HepG2 (cell line): ENCODE measurements around the gene UNC13D. TPM values are rescaled to one million over a fixed set of nuclear protein-coding genes. Genes with fewer than 3 reads are reported as not detected.

Experiments
- ATAC-seq: fragments of 200-7000 bp; cut with Tn5 transposase; 3 replicates; pipeline ENCODE4 v1.9.1; 2020; ENCODE audit warnings: mild to moderate bottlenecking, moderate library complexity
- BruUV-seq: library from RNA; stranded (reverse); fragments of 400-500 nt; replicated peaks from 2 replicates; lab custom pipeline; 2021; lab: Mats Ljungman, UMichigan
- CTCF ChIA-PET: fragments of 300-600 bp; formaldehyde crosslinking; extraction: SDS; loops from one replicate; lab custom pipeline; 2021; ENCODE audit warnings: low total read pairs, inconsistent platforms, low intra/inter-chr PET ratio; lab: Yijun Ruan, JAX
- POLR2A ChIA-PET: fragments of 350-600 bp; sonication (Branson Sonifier 250); formaldehyde crosslinking; loops from one replicate; lab custom pipeline; 2020; ENCODE audit warnings: antibody characterized with exemption, inconsistent platforms; lab: Yijun Ruan, JAX
- DNase-seq: peaks from one replicate; pipeline ENCODE4 v3.0.0-alpha.2; 2015; ENCODE audit warnings: low spot score
- FAIRE-seq: peaks from 3 replicates; lab custom pipeline; 2011; peaks lifted over from hg19 to GRCh38; lab: Jason Lieb, UNC
- H2AFZ ChIP-seq: one replicate; pipeline ENCODE4 v1.6.1; 2011; ENCODE audit warnings: low read length, inconsistent platforms
- H3K27ac ChIP-seq: fragments of 300-600 bp; 3 replicates; pipeline ENCODE4 v1.8.0; 2011; ENCODE audit warnings: mixed run types, mild to moderate bottlenecking, mixed read lengths, low read length, inconsistent platforms; ENCODE audit not compliant: insufficient read depth; ENCODE audit errors: extremely low read length
- H3K27me3 ChIP-seq, 2 experiments: fragments of 200-600 bp in 1 of 2; 2 replicates in 1 of 2; 3 replicates in 1 of 2; pipeline versions ENCODE4 v1.6.0 to v1.8.0; 2011; ENCODE audit warnings: low read length in 2 of 2, mild to moderate bottlenecking in 2 of 2, moderate library complexity in 2 of 2, inconsistent platforms in 1 of 2; ENCODE audit not compliant: insufficient read depth in 2 of 2, control insufficient read depth in 1 of 2
- H3K36me3 ChIP-seq, 2 experiments: fragments of 200-600 bp in 1 of 2; replicated peaks in 1 of 2; 2 replicates in 1 of 2; 3 replicates in 1 of 2; pipeline versions ENCODE4 v1.5.1 to v1.8.0; 2011; ENCODE audit warnings: low read length in 2 of 2, inconsistent platforms in 1 of 2; ENCODE audit not compliant: insufficient read depth in 2 of 2, control insufficient read depth in 1 of 2
- H3K4me1 ChIP-seq: 2 replicates; pipeline ENCODE4 v1.5.1; 2012; ENCODE audit warnings: low read length, inconsistent platforms; ENCODE audit not compliant: insufficient read depth
- H3K4me2 ChIP-seq: 2 replicates; pipeline ENCODE4 v1.6.0; 2011; ENCODE audit warnings: low read depth, low read length, inconsistent platforms
- H3K4me3 ChIP-seq, 3 experiments: fragments of 200-600 bp in 1 of 3; sonication (generic), shearing (Covaris generic) in 1 of 3; replicated peaks in 1 of 3; 2 replicates each; pipeline ENCODE4 v1.5.1; 2011 to 2016; ENCODE audit warnings: low read length in 3 of 3, inconsistent platforms in 2 of 3, low read depth in 2 of 3, mild to moderate bottlenecking in 2 of 3, control low read depth in 1 of 3, mixed read lengths in 1 of 3; ENCODE audit not compliant: insufficient read depth in 1 of 3
- H3K79me2 ChIP-seq: one replicate; pipeline ENCODE4 v1.6.1; 2011; ENCODE audit warnings: low read length, inconsistent platforms; ENCODE audit not compliant: insufficient read depth
- H3K9ac ChIP-seq: 2 replicates; pipeline ENCODE4 v1.6.0; 2011; ENCODE audit warnings: mild to moderate bottlenecking, low read depth, low read length, inconsistent platforms; ENCODE audit not compliant: insufficient read depth
- H3K9me3 ChIP-seq: 2 replicates; pipeline ENCODE4 v1.5.1; 2012; ENCODE audit warnings: mild to moderate bottlenecking, low read length
- H4K20me1 ChIP-seq: 2 replicates; pipeline ENCODE4 v1.6.0; 2011; ENCODE audit warnings: inconsistent platforms, mild to moderate bottlenecking, low read length, moderate library complexity; ENCODE audit not compliant: insufficient read depth
- ATF7 ChIP-seq, 2 experiments: fragments of 450-650 bp in 1 of 2; sonication (generic) in 1 of 2; formaldehyde crosslinking in 1 of 2; IDR thresholded peaks; 2 replicates each; pipeline versions ENCODE4 v1.4.0 to v1.6.1; 2016 to 2020; ENCODE audit warnings: antibody characterized with exemption in 1 of 2, mild to moderate bottlenecking in 1 of 2, missing genetic modification reagents in 1 of 2
- BORCS8-MEF2B ChIP-seq: sonication (generic); formaldehyde crosslinking; IDR thresholded peaks from 2 replicates; pipeline ENCODE4 v1.8.0; 2022; ENCODE audit warnings: mild to moderate bottlenecking, missing genetic modification reagents
- CBX1 ChIP-seq: IDR thresholded peaks from one replicate; pipeline ENCODE4 v1.6.1; 2016; ENCODE audit warnings: antibody characterized with exemption, low read depth
- CEBPZ ChIP-seq: IDR thresholded peaks from 2 replicates; pipeline ENCODE4 v1.6.1; 2012; ENCODE audit warnings: low read length, improper control_type of control experiment
- FOXP1 ChIP-seq, 2 experiments: fragments of 450-650 bp in 1 of 2; IDR thresholded peaks; 2 replicates each; pipeline ENCODE4 v1.6.1; 2017 to 2018; ENCODE audit warnings: antibody characterized with exemption in 1 of 2
- HBP1 ChIP-seq: IDR thresholded peaks from 2 replicates; pipeline ENCODE4 v1.6.1; 2016; ENCODE audit warnings: low read depth, control low read depth
- NR2C2 ChIP-seq: sonication (generic); formaldehyde crosslinking; IDR thresholded peaks from 2 replicates; pipeline ENCODE4 v1.4.0; 2020; ENCODE audit warnings: missing genetic modification reagents, mild to moderate bottlenecking, moderate library complexity, borderline replicate concordance
- NR2F1 ChIP-seq, 2 experiments: fragments of 450-650 bp in 1 of 2; formaldehyde crosslinking in 1 of 2; IDR thresholded peaks; 2 replicates each; pipeline versions ENCODE4 v1.5.0 to v1.6.1; 2016 to 2020; ENCODE audit warnings: mild to moderate bottlenecking in 1 of 2, missing compliant biosample characterization in 1 of 2, missing genetic modification reagents in 1 of 2, moderate library complexity in 1 of 2
- PREB ChIP-seq: sonication (generic); formaldehyde crosslinking; IDR thresholded peaks from 2 replicates; pipeline ENCODE4 v1.4.0; 2020; ENCODE audit warnings: missing genetic modification reagents
- RFX1 ChIP-seq: fragments of 450-650 bp; IDR thresholded peaks from 2 replicates; pipeline ENCODE4 v1.6.1; 2017
- RXRA ChIP-seq: sonication (generic); formaldehyde crosslinking; IDR thresholded peaks from 2 replicates; pipeline ENCODE4 v1.5.1; 2020; ENCODE audit warnings: missing genetic modification reagents
- TFE3 ChIP-seq: IDR thresholded peaks from 2 replicates; pipeline ENCODE4 v1.6.1; 2016
- ZNF343 ChIP-seq: sonication (generic); formaldehyde crosslinking; IDR thresholded peaks from 2 replicates; pipeline ENCODE4 v1.4.0; 2020; ENCODE audit warnings: mild to moderate bottlenecking, missing genetic modification reagents
- ZNF841 ChIP-seq: sonication (generic); formaldehyde crosslinking; IDR thresholded peaks from 2 replicates; pipeline ENCODE4 v1.8.1; 2023; ENCODE audit warnings: missing genetic modification reagents, borderline replicate concordance
- WGBS: methylation state at CpG from one replicate; pipeline ENCODE4 v1.1.6; 2017; ENCODE audit warnings: low lambda C conversion rate; 5-methylcytosine and 5-hydroxymethylcytosine counted together
- in situ Hi-C: cut with HindIII; loops from 2 replicates; pipeline ENCODE4 v1.10.0; 2017; ENCODE audit warnings: low pct_unique_long_range_greater_than_20kb; ENCODE audit not compliant: extremely low pct_ligation_motif_present
- intact Hi-C: fragments of 100-400 bp; cut with micrococcal nuclease; formaldehyde crosslinking; loops from one replicate; pipeline ENCODE4 v1.10.0; 2022; ENCODE audit not compliant: unreplicated experiment
- polyA plus RNA-seq, 8 experiments: library from polyadenylated mRNA; depleted of rRNA in 3 of 8; stranded (reverse) in 7 of 8; unstranded in 1 of 8; fragments of >200 nt; fragmentation: Illumina TruSeq in 4 of 8; extraction: Trizol in 4 of 8; gene quantifications; 2 replicates each; pipeline versions ENCODE4 v1.2.1 to v1.2.3, GENCODE V29; 2011 to 2016; ENCODE audit warnings: low read depth in 4 of 8, missing spikeins in 1 of 8, mixed read lengths in 1 of 8; ENCODE audit not compliant: insufficient read depth in 1 of 8
- total RNA-seq, 5 experiments: library from RNA; depleted of rRNA; stranded (reverse); fragments of >200 nt; fragmentation: Illumina TruSeq; extraction: Trizol; gene quantifications; 2 replicates each; pipeline ENCODE4 v1.2.3, GENCODE V29; 2016; ENCODE audit warnings: low read depth in 1 of 5

Gene UNC13D
- total and polyA plus RNA-seq, 2 of the 13 experiments (the other 11 are each of a cell fraction or from before 2014, with no cell fraction given): 29.7 to 42.7 TPM

GRCh38 chr17:75869282-75870141 is 25.3 kb upstream of the UNC13D start:
- TSS peak; percentile 87 for BruUV-seq
- Histone ChIP-seq H3K9ac (peak overlapping the region; percentile 85), H2AFZ (no peak overlapping the region), H3K4me3 (peak overlapping the region; percentile 59 to 75 (median 59)), H3K27me3 (no peaks in the 10 kb centered on the region), H4K20me1 (no peaks in the 10 kb centered on the region; the same call in 1 of the 2 replicates), H3K4me2 (peak overlapping the region; percentile 84), H3K4me1 (peaks cover 94% of the 10 kb centered on the region), H3K36me3 (peaks cover 1 to 8% of the 10 kb centered on the region in 2 experiments; a peak in 3 of 5 replicates), H3K27ac (peak overlapping the region; percentile 83), H3K9me3 (no peaks in the 10 kb centered on the region), H3K79me2 (peaks cover 9% of the 10 kb centered on the region)
- peak; percentile 99 for DNase-seq
- peak; percentile 96 for FAIRE-seq
- in situ Hi-C loops (no loop called here), intact Hi-C loops (loop anchor here (2.0 kb wide), 1 partner anchor 15 kb away; the partner anchor contains the start of gene WBP2)
- 15% methylated on average over 16 of the region's 23 CpGs for WGBS
- ChIA-PET POLR2A (interaction anchor here (1.0 to 13.8 kb wide), 8 partner anchors 8 to 105 kb away, joined by 3 to 454 read pairs (median 14); partner anchors contain the start of genes GALK1, TRIM47, TRIM65 and UNC13D), CTCF (no interaction called here)
- ATAC-seq: peak; percentile 52
- TF ChIP-seq HBP1 (CRISPR knock-in tag) (0 out of 2 replicates have a peak, but pooled peaks have one; percentile 14), FOXP1 (IDR thresholded peaks at IDR 0.05) (peak; percentile 92), FOXP1 (CRISPR knock-in tag; IDR thresholded peaks at IDR 0.05) (peak; percentile 94), CEBPZ (no peak), NR2C2 (CRISPR knock-in tag) (peak; percentile 38; the same call in 1 of the 2 replicates), ZNF841 (CRISPR knock-in tag) (no peak), TFE3 (CRISPR knock-in tag) (0 out of 2 replicates have a peak, but pooled peaks have one; percentile 44), ATF7 (IDR thresholded peaks at IDR 0.05) (peak; percentile 68), ATF7 (CRISPR knock-in tag; IDR thresholded peaks at IDR 0.05) (peak; percentile 69; the same call in 1 of the 2 replicates), BORCS8-MEF2B (CRISPR knock-in tag) (peak; percentile 74), CBX1 (peak; percentile 14), PREB (CRISPR knock-in tag) (no peak), RFX1 (peak; percentile 24; the same call in 1 of the 2 replicates), ZNF343 (CRISPR knock-in tag) (peak; percentile 72; the same call in 1 of the 2 replicates), NR2F1 (CRISPR knock-in tag; IDR thresholded peaks at IDR 0.05) (peak in 1 of 2 experiments; percentile 49; a peak in 1 of 4 replicates), RXRA (CRISPR knock-in tag) (peak; percentile 1; the same call in 1 of the 2 replicates)
